Loucy (cell line): Measurements from ENCODE around the gene MAD1L1.

ENCODE experiments used
- H2AFZ ChIP-seq: fragments of 200-600 bp; sonication (generic); 2 replicates; pipeline ENCODE4 v1.6.0; 2016; ENCODE audit warnings: antibody characterized with exemption, mild to moderate bottlenecking, low read length, moderate library complexity
- H3F3A ChIP-seq: fragments of 200-600 bp; 2 replicates; pipeline ENCODE4 v1.6.0; 2016; ENCODE audit warnings: antibody characterized with exemption, low read depth, mild to moderate bottlenecking
- H3K27me3 ChIP-seq: fragments of 200-600 bp; sonication (generic); 2 replicates; pipeline ENCODE4 v1.6.1; 2014; ENCODE audit warnings: low read length, mild to moderate bottlenecking; ENCODE audit not compliant: insufficient read depth, poor library complexity, severe bottlenecking
- H3K36me3 ChIP-seq: fragments of 200-600 bp; sonication (generic); 2 replicates; pipeline ENCODE4 v1.6.1; 2016; ENCODE audit warnings: low read length; ENCODE audit not compliant: insufficient read depth
- H3K4me1 ChIP-seq: fragments of 200-600 bp; sonication (generic); 2 replicates; pipeline ENCODE4 v1.5.1; 2014; ENCODE audit warnings: low read length, mild to moderate bottlenecking; ENCODE audit not compliant: insufficient read depth, poor library complexity, severe bottlenecking
- H3K4me2 ChIP-seq: fragments of 200-600 bp; sonication (generic); 2 replicates; pipeline ENCODE4 v1.6.0; 2014; ENCODE audit warnings: antibody characterized with exemption, low read length, low read depth, mild to moderate bottlenecking; ENCODE audit not compliant: poor library complexity, severe bottlenecking
- H3K4me3 ChIP-seq: fragments of 200-600 bp; sonication (generic); 2 replicates; pipeline ENCODE4 v1.5.1; 2014; ENCODE audit warnings: low read length, mild to moderate bottlenecking, mixed read lengths; ENCODE audit not compliant: poor library complexity, severe bottlenecking
- H3K79me2 ChIP-seq: fragments of 200-600 bp; sonication (generic); 2 replicates; pipeline ENCODE4 v1.6.1; 2014; ENCODE audit warnings: low read length; ENCODE audit not compliant: insufficient read depth
- H3K9ac ChIP-seq: fragments of 200-600 bp; sonication (generic); 2 replicates; pipeline ENCODE4 v1.6.0; 2014; ENCODE audit warnings: mild to moderate bottlenecking, low read depth, low read length, moderate library complexity; ENCODE audit not compliant: poor library complexity, severe bottlenecking
- H3K9me2 ChIP-seq: fragments of 200-600 bp; sonication (generic); replicated peaks from 2 replicates; pipeline ENCODE4 v1.6.1; 2016; ENCODE audit warnings: low read depth, low read length, mixed read lengths
- H3K9me3 ChIP-seq: fragments of 200-600 bp; sonication (generic); 2 replicates; pipeline ENCODE4 v1.6.1; 2014; ENCODE audit warnings: mild to moderate bottlenecking, antibody characterized with exemption, low read length, low read depth; ENCODE audit not compliant: insufficient read depth
- H4K20me1 ChIP-seq: fragments of 200-600 bp; sonication (generic); 2 replicates; pipeline ENCODE4 v1.6.0; 2014; ENCODE audit warnings: antibody characterized with exemption, low read length, mild to moderate bottlenecking; ENCODE audit not compliant: insufficient read depth, poor library complexity, severe bottlenecking
- EZH2phosphoT487 ChIP-seq: fragments of 200-600 bp; IDR thresholded peaks from 2 replicates; pipeline ENCODE4 v1.6.1; 2018; ENCODE audit warnings: antibody characterized with exemption, mild to moderate bottlenecking, moderate library complexity, borderline replicate concordance
- TF ChIP-seq, protein P1 (sequence below): fragments of 200-600 bp; sonication (generic); conservative IDR thresholded peaks from 2 replicates; pipeline ENCODE4 v1.5.1; 2014; ENCODE audit warnings: mild to moderate bottlenecking, antibody characterized with exemption, low read length

The MAD1L1 gene

DNA sequence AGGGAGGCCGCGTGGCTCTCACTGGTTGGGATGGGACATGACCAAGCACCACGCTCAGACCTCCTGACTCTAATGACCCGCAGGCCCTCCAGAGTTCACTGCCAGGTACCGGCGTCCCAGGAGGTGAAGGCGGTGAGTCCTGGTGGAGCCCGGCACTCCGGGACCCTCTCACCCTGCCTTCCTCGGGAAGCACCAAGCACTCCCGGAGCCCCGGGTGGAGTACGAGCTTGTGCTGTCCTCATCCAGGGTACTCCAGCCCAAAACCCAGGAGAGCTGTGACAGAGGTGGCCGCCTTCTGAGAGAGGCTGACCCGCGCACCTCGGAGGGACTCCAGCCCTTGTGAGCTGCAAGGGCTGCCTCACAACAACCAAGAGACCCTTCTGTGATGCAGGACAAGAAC lies 9.4 kb downstream of the MAD1L1 start:
- Histone ChIP-seq H3K36me3 (peaks cover 65% of the 10 kb centered on the region; the same call in 1 of the 2 replicates), H3K4me2 (no peak overlapping the region), H3K79me2 (peaks cover 30% of the 10 kb centered on the region; the same call in 1 of the 2 replicates), H3F3A (no peaks in the 10 kb centered on the region), H2AFZ (no peak overlapping the region), H3K9ac (no peak overlapping the region), H3K9me3 (no peaks in the 10 kb centered on the region), H4K20me1 (no peaks in the 10 kb centered on the region), H3K4me3 (no peak overlapping the region), H3K4me1 (no peaks in the 10 kb centered on the region), H3K27me3 (no peaks in the 10 kb centered on the region), H3K9me2 (no peaks in the 10 kb centered on the region)
- TF ChIP-seq EZH2phosphoT487 = no peak
- TF ChIP-seq, protein P1, sequence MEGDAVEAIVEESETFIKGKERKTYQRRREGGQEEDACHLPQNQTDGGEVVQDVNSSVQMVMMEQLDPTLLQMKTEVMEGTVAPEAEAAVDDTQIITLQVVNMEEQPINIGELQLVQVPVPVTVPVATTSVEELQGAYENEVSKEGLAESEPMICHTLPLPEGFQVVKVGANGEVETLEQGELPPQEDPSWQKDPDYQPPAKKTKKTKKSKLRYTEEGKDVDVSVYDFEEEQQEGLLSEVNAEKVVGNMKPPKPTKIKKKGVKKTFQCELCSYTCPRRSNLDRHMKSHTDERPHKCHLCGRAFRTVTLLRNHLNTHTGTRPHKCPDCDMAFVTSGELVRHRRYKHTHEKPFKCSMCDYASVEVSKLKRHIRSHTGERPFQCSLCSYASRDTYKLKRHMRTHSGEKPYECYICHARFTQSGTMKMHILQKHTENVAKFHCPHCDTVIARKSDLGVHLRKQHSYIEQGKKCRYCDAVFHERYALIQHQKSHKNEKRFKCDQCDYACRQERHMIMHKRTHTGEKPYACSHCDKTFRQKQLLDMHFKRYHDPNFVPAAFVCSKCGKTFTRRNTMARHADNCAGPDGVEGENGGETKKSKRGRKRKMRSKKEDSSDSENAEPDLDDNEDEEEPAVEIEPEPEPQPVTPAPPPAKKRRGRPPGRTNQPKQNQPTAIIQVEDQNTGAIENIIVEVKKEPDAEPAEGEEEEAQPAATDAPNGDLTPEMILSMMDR = no peak

DNA sequence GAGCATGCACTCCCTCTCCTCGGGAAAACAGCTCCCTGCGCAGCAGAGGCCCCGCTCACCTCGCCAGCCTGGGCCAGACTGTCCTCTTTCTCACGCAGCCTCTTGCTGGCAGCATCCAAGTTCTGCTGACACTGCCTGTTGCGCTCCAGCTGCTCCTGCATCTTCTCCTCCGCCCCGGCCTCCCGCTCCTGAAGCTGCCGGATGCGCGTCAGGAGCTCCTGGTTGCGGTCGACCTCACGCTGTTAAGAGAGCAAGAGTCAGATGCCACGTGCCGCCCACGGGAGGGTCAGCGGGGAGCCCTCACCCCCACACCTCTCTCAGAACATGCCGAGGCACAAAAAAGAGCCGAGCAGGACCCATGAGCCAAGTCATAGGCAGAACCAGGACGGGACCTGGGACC lies 10.2 kb downstream of the MAD1L1 start:
- H3K9ac ChIP-seq = no peak overlapping the region
- no peaks in the 10 kb centered on the region for H3K27me3 ChIP-seq
- no peaks in the 10 kb centered on the region for H3K9me3 ChIP-seq
- H3F3A ChIP-seq = no peaks in the 10 kb centered on the region
- no peak overlapping the region for H3K4me3 ChIP-seq
- no peaks in the 10 kb centered on the region for H4K20me1 ChIP-seq
- peaks cover 73% of the 10 kb centered on the region; the same call in 1 of the 2 replicates for H3K36me3 ChIP-seq
- no peak overlapping the region for H2AFZ ChIP-seq
- H3K9me2 ChIP-seq = no peaks in the 10 kb centered on the region
- peaks cover 24% of the 10 kb centered on the region; the same call in 1 of the 2 replicates for H3K79me2 ChIP-seq
- H3K4me2 ChIP-seq = no peak overlapping the region
- no peaks in the 10 kb centered on the region for H3K4me1 ChIP-seq
- TF ChIP-seq EZH2phosphoT487 = no peak
- TF ChIP-seq, protein P1 = no peak

DNA sequence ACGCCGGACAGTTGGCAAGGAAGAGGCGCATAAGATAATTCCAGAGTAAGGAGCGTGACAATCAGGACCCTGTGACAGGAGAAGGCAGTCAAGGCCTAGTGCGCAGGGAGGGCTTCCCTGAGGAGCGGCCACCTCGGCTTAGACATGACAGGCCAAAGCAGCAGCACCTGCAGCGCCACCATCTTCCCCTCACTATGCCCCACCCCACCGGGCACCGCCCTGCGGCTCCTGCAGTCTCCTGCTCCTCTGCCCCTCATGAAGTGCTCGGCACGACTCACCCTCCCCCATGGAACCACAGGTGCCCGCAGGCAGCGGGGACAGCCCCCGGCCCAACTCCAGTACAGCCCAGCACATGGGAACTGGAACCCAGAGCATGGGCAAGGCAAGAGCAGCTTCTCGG lies 11.8 kb downstream of the MAD1L1 start:
- H3K9me2 ChIP-seq = no peaks in the 10 kb centered on the region
- H3F3A ChIP-seq = no peaks in the 10 kb centered on the region
- H3K27me3 ChIP-seq = no peaks in the 10 kb centered on the region
- H4K20me1 ChIP-seq = no peaks in the 10 kb centered on the region
- H3K4me3 ChIP-seq = no peak overlapping the region
- H2AFZ ChIP-seq = no peak overlapping the region
- H3K9me3 ChIP-seq = no peaks in the 10 kb centered on the region
- TF ChIP-seq, protein P1 = no peak
- TF ChIP-seq EZH2phosphoT487 = no peak
- peaks cover 78% of the 10 kb centered on the region; the same call in 1 of the 2 replicates for H3K36me3 ChIP-seq
- peaks cover 14% of the 10 kb centered on the region; the same call in 1 of the 2 replicates for H3K79me2 ChIP-seq
- H3K4me2 ChIP-seq = no peak overlapping the region
- no peak overlapping the region for H3K9ac ChIP-seq
- no peaks in the 10 kb centered on the region for H3K4me1 ChIP-seq
